CD4-positive, alpha-beta T cell treated with Interferon alpha-2 for 1 hour (primary cell): ENCODE data around the gene PTP4A2.
"Not testable (repeated sequence)": the region's sequence is repeated elsewhere in the genome, so short reads cannot be mapped to it uniquely, and the experiment has no call there.

Experiments used
- DNase-seq, 2 donors: peaks; one replicate each; pipeline ENCODE4 v3.0.0-alpha.2; 2020 to 2022

Gene PTP4A2

DNA sequence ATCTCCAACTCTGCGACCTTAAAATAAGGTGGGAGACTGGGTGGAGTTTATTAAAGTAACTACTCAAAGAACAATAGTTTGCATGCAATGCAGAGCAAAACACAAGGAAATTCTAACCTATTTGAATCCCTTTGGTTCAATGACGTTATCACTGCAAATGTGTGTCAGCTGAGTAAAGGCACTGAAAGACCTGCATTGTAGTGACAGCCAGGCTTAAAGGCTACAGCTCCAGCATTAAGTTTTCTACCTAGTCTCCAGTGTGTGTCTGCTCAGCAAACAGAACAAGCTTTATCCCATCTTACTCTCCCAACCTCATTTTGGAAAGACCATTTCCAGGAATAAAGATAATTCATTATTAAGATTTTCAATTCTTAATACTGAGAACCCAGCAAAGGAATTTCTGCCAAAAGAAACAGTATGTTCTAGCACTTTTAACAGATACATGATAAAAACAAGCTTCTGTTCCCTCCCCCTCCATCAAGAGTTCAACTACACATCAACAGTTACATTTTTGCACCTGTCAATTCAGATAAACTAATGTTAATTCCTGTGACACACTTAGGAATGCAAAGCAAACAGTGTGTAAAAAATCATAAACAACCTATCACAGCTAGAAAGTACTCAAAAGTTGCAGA lies 14.2 kb downstream of the PTP4A2 start:
- DNase-seq, result no peak

GRCh38 chr1:31920956-31921355 lies 17.2 kb downstream of the PTP4A2 start:
- DNase-seq, result no peak

DNA sequence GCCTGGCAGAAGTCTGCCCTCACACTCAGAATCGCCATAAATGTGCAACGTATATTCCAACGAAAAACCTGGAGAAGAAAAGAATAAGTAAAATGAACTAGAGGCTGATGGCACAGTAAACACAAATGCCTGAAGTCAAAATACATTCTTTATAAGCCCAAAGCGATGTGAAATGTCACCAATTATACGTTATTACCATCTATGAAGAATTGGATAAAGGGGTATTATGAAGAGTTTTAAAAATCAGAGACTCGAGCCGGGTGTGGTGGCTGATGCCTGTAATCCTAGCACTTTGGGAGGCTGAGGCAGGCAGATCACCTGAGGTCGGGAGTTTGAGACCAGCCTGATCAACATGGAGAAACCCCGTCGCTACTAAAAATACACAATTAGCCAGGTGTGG lies 18.6 kb downstream of the PTP4A2 start:
- DNase-seq, result no peak

DNA sequence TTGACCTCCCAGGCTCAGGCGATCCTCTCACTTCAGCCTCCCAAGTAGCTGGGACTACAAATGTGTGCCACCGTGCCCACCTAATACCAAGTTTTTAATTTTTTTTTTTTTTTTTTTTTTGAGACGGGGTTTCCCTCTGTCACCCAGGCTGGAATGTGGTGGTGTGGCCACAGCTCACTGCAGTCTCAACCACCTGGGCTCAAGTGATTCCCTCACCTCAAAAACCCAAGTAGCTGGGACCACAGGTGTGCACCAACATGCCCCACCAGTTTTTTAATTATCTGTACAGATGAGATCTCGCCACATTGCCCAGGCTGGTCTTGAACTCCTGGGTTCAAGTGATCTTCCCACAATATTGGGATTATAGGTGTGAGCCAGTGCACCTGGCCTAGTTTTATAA lies 22.7 kb downstream of the PTP4A2 start:
- DNase-seq, result no peak

DNA sequence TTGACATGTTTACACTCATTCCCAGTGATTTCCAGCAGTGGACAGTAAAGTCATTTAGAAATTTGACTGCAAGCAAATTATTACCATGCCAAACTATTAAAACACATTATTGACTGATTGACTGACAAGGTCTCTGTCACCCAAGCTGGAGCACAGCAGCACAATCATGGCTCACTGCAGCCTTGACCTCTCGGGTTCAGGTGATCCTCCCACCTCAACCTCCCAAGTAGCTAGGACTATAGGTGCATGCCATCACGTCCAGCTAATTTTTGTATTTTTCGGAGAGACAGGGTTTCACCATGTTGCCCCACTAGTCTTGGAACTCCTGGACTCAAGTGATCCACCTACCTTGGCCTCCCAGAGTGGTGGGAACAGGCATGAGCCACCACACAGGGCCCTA lies 24.2 kb downstream of the PTP4A2 start:
- no peak for DNase-seq

DNA sequence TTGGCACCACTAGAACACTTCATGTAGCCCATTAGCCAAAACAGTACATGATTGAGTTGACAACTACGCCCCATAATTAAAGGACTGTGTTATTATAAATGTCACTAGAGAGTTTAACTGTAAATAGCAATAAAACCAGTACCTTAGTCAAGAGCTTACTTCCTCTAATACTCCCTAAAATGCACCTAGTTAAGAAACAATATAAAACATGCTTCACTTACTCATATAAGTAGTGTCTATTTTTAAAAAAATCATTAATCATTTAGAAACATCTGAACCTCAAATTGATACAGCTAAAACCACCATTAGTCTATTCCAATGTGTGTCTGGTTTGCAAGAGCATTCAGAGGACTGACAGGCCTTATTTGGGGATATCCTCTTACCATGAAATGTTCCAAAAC lies 25.3 kb downstream of the PTP4A2 start:
- no peak for DNase-seq

GRCh38 chr1:31911994-31912780 lies 26.0 kb downstream of the PTP4A2 start:
- DNase-seq, result no peak

- no peak for DNase-seq
These were observed 27.2 kb downstream of the PTP4A2 start for GRCh38 chr1:31910933-31911332.

GRCh38 chr1:31909691-31910090 lies 28.5 kb downstream of the PTP4A2 start:
- no peak for DNase-seq

- no peak for DNase-seq
These were observed 31.6 kb downstream of the PTP4A2 start for GRCh38 chr1:31906557-31906956.

- no peak for DNase-seq
These were observed 32.5 kb downstream of the PTP4A2 start for GRCh38 chr1:31905681-31906080.

- DNase-seq, result no peak
These were observed 33.1 kb downstream of the PTP4A2 start for GRCh38 chr1:31905093-31905509.

GRCh38 chr1:31904339-31905092 lies 33.7 kb downstream of the PTP4A2 start:
- DNase-seq, result peak in 1 of 2 donors; percentile 32

GRCh38 chr1:31902510-31902860 lies 35.7 kb downstream of the PTP4A2 start:
- DNase-seq, result no peak

- DNase-seq, result no peak
These were observed 36.2 kb downstream of the PTP4A2 start for GRCh38 chr1:31901838-31902509.

DNA sequence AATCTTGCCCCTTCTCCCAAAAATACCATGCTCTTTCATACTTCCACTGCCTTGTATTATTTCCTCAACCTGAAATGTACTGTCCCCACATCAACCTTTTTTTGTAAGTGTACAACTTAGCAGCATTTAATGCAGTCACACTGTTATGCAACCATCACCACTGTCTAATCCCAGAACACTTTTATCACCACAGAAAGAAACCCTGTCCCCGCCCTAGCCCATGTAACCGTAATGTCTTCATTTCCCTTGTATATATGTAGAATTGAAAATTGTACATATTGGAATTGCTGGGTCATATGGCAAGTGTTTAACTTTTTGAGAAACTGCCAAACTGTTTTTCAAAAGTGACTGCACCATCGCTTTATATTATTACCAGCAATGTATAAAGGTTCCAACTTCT lies 37.4 kb downstream of the PTP4A2 start:
- no peak for DNase-seq

DNA sequence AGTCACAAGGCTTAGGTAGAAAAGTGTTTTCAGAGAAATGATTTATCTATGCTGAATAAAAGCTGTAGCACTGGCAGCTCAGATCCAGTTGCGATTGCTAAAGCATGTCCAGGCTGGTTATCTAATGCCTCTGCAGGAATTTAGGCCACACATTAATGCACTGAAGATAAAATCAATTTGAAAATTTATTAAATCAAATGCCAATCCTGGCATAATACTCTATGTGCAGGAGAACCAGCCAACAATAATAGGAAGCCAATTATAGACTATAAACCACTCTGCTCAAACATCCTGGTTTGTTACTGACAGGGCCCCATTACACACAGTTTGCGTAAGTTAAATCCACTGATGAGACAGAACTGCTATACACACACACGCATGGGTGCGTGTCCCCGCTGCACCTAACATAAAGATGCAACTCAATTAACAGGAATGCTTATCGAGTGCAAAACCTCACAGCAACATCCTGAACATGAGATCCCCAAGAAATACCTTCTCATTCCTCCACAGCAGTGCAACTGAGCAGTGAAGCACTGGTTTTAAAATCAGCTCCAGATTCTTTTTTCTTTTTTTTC lies 40.6 kb downstream of the PTP4A2 start:
- no peak for DNase-seq

GRCh38 chr1:31895474-31896198 lies 42.5 kb downstream of the PTP4A2 start:
- DNase-seq, result not testable (repeated sequence)

GRCh38 chr1:31891280-31891679 lies 46.9 kb downstream of the PTP4A2 start:
- no peak for DNase-seq

- DNase-seq, result no peak
These were observed 49.9 kb downstream of the PTP4A2 start for GRCh38 chr1:31888291-31888690.

GRCh38 chr1:31886866-31887265 lies 51.3 kb downstream of the PTP4A2 start:
- DNase-seq, result no peak

- DNase-seq, result no peak
These were observed 52.3 kb downstream of the PTP4A2 start for GRCh38 chr1:31885851-31886250.
